ENCODE results near the gene FBXL7. TPM values are rescaled to one million over a fixed set of nuclear protein-coding genes. Genes with fewer than 3 reads are reported as not detected.

The FBXL7 gene
- total RNA-seq, 1 donor from 2014 or later, result not detected

DNA sequence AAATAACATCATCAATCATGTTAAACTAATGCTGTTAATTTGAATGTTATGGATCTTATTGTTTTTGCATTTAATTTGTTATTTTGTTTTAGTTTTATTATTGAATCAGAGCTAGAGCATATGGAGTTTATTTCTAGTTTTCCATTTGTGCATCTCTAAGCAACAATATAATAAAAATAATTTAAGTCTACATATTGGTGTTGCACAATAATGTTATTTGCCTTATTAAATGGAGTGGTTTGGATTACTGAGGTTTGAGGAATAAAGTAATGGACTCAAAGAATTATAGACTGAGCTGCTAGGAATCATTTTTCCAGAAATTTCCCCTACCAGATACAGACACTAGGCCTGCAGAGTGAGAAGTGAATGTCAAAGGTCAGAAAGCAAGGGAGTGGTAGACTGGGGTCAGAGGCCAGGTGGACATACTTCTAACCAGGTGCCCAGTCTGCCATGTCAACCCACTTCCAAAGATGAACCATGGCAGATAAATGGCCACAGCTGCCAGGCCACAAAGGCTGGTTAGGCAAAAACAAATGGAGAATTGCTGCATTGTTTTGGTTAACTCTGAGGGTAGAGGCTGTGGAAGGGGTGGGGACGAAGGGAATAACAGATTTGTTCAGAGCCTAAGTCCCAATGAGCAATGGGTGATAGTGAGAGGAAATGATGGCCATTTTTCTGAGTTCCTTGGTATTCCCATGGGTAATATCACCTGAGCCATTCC is 113.1 kb downstream of the FBXL7 start:
- intact Hi-C loops (cut with micrococcal nuclease), result no loop called here

DNA sequence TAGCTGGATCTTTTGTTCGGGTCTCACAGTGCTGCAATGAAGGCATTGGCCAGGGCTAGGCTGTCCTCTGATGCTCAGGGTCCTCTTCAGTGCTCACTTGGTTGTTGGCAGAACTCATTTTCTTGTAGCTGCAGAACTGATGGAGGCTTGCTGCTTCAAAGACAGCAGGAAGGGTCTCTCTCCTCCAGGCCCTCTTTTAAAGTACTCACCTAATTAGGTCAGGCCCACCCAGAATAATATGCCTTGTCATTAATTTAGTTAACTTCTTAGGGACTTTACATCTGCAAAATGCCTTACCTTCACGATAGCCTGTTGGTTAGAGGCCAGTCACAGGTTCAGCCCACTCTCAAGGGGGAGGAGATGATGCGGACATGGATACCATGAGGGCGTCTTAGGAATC is 114.7 kb downstream of the FBXL7 start:
- intact Hi-C loops (cut with micrococcal nuclease), result no loop called here

DNA sequence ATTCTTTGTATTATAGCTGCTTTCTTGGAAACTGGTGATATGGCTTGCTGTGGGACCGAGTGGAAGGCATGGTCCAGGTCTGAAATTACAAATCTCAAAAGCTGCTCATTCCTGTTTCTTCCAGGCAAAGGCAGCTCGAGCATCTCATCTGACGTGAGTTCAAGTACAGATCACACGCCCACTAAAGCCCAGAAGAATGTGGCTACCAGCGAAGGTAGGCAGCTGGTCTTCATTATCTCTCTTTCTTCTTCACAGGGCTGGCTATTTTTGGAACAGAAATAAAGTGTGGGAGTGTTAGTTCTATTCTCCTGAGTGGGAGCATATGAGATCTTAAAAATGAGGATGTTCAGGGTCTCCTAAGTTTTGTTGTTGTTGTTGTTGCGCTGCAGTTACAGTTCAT is 115.9 kb downstream of the FBXL7 start:
- intact Hi-C loops (cut with micrococcal nuclease), result no loop called here

DNA sequence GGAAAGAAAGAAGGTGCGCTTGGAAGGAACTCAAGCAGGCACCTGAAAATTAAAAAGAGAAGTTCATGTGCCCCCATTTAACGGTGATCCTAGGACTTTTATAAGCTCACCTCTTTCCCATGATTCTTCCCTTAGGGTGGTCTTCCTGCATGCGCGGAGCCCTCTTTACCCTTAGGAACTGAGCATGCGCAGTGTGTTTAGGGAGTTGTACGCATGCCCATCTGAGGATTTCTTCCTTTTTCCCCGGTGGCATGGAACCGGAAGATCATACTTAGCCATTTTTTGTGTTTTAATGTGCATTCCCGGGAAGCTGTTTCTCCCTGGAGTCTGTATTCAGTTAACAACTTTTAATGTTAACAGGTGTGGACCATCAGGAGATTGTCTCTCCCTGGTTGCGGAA is 119.0 kb downstream of the FBXL7 start:
- intact Hi-C loops (cut with micrococcal nuclease), result no loop called here

DNA sequence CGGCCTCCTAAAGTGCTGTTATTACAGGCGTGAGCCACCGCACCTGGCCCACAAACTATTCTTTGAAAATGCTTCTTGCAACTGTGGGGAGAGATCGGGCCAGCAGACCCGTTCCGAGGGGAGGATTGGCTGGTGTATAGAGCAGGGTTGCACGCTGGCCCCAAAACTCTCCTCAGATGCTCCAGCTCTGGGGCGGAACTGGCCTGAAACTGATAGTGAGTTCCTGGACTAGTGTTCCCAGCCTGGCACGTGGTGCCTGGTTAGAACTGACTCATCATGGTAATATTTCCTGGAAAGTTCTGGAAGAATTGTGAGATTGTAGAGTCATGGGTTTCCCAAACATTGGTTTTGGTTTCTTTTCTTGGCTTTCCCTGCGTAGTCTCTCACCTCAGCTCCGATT is 120.5 kb downstream of the FBXL7 start:
- intact Hi-C loops (cut with micrococcal nuclease), result no loop called here

DNA sequence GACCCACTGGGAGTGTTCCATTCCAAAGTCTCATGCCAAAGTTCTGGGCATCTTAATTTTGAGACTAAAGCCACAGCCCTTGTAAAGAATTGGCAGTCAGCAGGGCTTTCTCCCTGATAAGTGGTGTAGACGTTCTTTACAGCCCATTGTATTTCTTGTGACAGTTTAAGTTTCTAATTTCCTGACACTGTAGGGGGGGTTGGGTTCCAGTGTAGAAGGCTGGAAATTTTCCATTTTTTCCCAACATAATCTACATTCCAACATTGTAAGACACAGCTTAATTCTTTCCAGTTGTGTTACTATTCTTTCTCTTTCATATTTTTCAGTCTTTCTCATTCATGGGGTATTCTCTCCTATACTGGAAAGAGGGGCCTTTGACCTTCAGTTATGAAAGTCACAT is 121.1 kb downstream of the FBXL7 start:
- intact Hi-C loops (cut with micrococcal nuclease), result no loop called here

DNA sequence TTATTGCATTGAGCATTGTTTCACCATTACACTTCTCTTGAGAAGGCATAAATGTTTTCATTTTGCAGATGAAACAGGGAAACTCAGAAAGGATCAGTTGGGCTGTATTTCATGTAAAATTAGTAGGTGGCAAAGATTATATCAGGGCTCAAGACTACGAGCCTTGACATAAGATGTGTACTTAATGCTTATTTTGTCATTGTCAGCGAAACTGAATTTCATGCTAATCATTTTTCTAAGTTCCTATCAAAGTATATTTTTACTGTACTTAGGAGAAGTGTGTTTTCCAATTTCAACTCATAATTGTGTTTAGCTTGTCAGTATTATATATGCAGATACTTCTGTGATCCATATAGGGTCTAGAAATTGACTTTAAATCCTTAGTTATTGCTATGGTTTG is 123.8 kb downstream of the FBXL7 start:
- intact Hi-C loops (cut with micrococcal nuclease), result no loop called here

DNA sequence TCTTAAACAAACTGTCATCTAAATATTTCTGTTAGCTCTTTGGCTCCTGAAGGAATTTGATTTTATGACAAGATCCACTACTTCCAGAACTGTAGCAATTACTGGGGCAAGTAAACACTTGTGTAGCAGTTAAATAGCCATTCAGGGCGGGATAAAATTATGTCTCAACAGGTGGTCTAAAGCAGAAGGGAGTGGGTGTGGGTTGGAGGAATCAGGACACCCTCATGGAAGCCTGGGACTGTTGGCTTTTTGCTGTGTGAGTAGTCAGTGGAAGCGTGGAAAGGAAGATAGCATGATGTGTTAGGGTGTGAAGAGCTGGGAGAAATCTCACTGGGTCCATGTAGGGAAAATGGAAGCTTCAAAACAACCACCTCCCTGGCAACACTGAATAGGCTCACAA is 127.1 kb downstream of the FBXL7 start:
- intact Hi-C loops (cut with micrococcal nuclease), result no loop called here

DNA sequence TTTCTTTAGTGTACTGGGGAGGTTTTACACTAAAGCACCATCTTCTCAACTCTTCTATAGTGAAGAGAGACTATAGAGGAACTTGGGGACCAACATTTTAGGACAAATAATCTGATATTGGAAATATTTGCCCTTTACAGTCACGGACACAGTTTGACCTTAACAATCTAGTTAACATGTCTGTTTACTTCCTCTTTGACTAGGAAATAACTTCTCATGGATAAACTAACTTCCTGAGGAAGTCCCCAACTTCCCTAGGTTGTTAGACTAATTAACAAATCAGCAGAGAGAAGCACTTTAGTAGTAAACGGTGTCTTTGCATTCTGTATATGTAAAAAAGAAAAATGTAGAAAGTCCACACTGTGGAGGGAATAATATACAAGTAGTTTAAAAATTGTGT is 127.7 kb downstream of the FBXL7 start:
- intact Hi-C loops (cut with micrococcal nuclease), result no loop called here

DNA sequence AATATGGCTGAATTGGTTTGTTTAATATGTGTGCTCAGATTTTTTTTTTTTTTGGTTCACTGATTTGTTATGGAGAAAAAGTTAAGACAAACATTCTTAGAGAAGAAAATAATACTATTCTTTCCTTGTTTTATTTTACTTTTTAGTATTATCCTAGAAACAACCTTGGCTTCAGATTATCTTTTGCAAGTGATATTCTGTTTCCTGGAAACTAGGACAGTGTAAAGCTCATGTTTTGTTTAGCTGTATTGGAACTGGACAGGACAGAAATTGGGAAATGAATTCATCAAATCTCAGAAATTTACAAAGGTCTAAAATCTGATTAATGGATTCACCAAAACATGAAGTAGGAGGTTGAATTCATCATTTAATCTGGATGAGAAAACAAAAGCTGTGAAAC is 130.5 kb downstream of the FBXL7 start:
- intact Hi-C loops (cut with micrococcal nuclease), result no loop called here

DNA sequence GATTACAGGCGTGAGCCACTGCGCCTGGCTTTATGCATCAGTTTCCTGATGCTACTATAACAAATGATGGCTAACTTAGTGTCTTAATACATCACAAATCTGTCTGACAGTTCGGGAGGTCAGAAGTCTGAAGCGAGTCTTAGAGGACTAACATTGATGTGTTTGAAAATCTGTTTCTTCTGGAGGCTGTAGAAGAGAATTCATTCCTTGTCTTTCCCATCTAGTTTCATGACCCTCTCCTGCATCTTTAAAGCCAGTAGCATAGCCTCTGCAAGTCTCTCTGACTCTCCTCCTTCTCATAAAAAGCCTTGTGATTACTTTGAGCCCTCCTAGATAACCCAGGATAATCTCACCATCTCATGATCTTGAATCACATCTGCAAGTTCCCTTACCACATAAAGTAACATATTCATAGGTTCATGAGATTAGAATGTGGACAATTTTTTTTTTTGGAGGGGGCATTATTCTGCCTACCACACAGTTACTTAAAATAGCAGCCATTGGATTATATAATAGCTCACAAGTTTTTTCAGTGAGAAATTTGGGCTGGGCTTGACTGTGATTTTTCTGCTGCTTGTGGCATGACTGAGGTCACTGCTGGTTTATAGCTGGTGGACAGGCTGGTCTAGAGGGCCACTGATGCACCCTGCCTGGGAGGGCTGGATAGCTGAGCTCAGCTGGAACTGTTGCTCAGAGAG is 134.8 kb downstream of the FBXL7 start:
- intact Hi-C loops (cut with micrococcal nuclease), result no loop called here

DNA sequence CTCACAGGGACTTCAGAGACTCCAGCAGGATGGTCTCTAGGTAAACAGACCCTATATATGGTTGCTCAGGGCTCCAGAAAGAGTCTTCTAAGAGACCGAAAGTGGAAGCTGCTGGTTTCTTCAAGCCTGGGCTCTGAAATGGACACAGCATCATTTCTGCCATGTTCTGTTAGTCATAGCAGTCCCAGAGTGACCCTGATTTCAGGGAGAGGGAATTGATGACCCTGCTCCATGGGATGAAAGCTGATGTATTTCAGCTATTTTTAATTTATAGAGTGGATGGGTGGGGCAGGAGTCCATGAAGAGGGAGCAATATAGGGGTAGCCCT is 135.3 kb downstream of the FBXL7 start:
- intact Hi-C loops (cut with micrococcal nuclease), result no loop called here

DNA sequence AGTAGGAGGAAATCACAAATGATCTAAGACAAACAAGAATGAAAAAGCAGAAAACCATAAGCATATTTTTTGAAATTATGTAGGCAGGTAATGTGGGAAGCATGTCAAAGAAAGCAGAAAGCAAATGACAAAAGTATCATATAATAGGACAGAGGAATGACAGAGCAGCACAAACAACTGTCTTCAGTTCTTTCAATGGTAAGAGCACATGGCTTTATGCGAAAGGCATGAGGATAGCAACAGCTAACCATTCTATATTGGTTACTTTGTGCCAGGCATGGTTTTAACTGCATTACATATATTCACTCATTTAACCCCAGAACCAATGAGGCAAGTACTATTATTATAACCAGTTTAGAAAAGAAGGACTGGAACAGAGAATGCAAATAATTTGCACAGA is 137.4 kb downstream of the FBXL7 start:
- intact Hi-C loops (cut with micrococcal nuclease), result no loop called here

DNA sequence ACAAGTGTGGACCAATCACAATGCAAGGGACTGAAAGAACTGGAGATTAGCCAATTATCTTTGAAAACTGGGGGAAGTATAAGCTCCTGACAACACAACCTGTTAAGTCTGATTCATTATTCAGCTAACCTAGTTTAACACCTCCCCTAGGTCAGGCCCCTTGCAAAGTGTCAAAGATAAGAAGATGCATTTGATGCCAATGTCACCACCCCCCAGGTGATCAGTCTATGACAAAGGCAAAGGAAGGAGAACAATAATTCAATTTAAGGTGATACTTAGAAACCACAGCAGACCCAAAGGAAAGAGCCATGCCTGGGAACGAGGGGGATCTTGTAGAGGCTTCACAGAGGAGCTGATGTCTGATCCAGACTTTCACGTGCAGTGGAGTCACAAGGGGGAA is 137.9 kb downstream of the FBXL7 start:
- intact Hi-C loops (cut with micrococcal nuclease), result no loop called here

DNA sequence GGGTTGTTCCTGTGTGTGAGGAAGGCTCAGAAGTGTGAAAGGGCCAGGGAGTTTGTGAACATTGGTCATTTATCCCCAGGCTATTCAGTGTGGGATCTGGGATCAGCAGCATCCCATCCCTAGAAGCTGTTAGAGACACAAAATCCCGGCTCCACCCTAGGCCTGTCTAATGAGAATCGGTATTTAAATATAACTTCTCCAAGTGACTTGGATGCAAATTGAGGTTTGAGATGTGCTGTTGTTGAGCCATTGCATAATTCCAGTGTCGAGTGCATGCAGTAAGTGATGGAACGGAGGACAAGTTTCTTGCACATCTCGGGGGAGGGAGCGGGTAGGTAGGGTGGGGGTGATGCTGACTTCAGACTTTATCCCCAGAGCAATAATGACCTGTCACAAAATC is 138.3 kb downstream of the FBXL7 start:
- intact Hi-C loops (cut with micrococcal nuclease), result no loop called here

DNA sequence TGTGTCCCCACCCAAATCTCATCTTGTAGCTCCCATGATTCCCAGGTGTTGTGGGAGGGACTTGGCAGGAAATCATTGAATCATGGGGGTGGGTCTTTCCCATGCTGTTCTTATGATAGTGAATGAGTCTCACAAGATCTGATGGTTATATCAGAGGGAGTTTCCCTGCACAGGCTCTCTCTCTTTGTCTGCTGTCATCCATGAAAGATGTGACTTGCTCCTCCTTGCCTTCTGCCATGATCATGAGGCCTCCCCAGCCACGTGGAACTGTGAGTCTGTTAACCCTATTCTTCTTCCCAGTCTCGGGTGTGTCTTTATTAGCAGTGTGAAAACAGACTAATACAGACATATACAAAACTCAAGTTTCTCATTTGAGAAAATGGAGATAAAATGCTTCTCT is 139.3 kb downstream of the FBXL7 start:
- intact Hi-C loops (cut with micrococcal nuclease), result no loop called here

DNA sequence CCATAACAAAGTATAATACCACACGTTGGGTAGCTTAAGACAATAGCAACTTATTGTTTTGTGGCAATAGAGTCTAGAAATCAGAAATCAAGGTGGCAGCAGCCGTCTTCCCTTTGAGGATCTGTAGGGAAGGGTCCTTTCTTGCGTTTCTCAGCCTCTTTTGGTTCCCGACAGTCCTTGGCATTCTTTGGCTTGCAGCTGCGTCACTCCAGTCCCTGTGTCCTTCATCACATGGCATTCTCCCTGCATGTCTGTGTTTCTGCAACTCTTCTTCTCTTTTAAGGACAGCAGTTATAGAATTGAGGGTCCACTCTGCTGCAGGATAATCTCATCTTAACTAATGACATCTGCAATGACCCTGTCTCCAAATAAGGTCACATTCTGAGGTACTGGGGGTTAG is 140.1 kb downstream of the FBXL7 start:
- intact Hi-C loops (cut with micrococcal nuclease), result no loop called here

DNA sequence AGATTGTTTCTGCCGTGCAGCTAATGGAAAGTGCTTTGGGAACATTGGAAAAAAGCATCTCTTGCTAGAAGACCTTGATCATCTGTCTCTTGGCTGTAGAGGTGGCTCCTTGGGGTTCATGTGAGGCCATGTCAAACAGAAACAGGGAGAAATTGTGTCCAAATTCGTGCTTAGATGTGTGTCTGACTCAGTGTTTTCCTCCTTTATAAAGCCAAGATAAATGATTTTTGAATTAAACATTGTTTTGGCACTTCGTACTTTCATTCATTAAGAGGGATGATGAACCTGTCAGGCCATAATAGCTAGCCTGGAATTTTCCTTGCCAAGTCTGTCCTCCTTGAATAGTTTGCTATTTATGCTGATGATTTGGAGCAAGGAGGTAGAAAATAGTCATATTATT is 143.8 kb downstream of the FBXL7 start:
- intact Hi-C loops (cut with micrococcal nuclease), result no loop called here

DNA sequence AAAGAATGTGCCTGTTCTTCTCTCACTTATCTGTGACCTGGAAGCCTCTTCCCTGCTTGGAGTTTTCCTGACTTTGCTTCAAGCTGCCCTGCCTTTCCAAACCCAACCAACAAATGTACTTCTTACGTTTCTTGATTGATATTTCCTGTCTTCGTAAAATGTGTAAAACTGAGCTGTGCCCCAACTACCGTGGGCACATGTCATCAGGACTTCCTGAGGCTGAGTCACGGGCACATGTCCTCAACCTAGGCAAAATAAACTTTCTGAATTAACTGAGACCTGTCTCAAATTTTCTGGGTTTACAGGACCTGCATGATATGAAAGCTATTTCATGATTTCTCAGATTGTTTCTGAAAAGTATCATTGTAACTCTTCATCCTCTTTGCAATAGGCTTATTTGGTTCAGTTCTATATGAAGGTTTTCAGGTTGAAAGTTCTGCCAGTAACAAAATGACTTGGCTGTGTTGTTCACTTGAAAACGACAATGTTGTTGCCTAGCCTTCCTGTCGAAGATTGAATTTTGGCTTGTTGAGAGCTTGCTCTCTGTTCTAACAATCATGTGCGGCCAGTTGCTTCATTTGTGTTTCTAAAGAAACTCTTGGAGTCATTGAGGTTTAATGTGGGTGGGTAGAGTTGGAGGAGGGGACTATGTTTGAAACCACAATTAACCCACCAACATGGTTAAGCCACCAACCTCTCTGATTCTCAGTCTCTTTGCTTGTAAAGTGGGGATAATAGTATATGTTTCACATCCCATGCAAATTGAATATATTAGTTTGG is 145.6 kb downstream of the FBXL7 start:
- intact Hi-C loops (cut with micrococcal nuclease), result no loop called here

DNA sequence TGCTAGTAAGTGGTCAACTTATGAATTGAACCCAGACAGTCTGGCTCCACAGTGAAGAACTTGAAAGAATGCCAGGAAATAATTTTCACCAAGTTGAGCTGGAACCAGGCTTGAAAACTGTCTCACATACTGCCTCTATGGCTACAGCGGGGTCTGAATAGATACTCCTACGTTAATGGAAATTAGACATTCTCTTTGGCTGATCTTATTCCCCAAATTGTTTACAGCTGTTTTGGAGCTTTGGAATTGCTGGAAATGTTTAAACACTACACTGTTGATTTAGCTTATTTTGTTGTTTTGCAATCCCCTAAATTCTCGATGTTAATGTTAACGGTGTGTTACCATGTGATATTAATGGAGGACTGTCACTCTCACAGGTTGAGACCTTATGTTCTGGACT is 146.4 kb downstream of the FBXL7 start:
- intact Hi-C loops (cut with micrococcal nuclease), result no loop called here

DNA sequence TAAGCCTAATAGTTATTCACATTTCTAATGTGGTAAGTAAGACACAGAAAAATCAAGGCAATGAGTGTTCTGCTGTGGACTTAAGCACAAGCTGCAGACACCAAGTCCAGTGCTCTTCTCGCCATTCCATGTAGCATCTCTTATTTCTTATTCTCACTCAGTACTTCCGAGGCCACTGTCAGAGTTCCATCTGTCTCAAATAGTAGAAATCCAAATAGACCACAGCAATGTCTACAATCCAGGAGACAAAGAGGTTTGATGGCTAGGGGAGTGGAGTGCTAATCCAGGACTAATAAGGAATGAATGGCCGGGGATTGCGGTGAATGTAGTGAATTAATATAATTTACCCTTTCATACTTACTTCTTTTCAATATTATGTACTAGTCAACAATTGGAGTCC is 147.3 kb downstream of the FBXL7 start:
- intact Hi-C loops (cut with micrococcal nuclease), result no loop called here

DNA sequence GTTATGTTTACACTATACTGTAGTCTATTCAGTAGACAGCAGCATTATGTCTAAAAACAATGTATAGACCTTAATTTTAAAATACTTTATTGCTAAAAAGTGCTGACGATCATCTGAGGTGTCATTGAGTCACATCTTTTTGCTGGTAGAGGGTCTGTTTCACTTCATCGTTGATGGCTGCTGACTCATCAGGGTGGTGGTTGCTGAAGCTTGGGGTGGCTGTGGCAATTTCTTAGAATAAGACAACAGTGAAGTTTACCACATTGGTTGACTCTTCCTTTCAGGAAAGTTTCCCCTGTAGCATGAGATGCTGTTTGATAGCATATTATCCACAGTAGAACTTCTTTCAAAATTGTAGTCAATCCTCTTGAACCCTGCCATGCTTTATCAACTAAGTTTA is 150.3 kb downstream of the FBXL7 start:
- intact Hi-C loops (cut with micrococcal nuclease), result no loop called here

DNA sequence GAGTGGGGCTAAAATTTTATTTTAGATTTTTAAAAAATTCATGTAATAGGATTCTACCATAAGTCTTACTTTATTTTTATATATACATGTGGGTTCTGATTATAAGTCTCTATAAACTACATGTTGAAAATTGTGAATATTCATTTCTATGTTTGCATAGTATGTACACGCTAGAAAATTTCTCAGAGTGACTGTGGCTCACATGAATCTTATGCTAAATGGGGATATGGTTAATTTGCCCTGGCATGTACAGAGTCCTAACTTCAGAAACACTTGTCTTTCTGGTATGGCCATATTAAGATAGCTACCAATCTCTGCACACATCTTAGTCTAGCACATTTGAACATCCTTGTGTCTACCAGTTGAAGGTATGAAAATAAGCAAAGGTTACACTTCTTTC is 154.8 kb downstream of the FBXL7 start:
- intact Hi-C loops (cut with micrococcal nuclease), result no loop called here
